GM12878 (cell line): ENCODE results near the gene KTN1. TPM values are rescaled to one million over a fixed set of nuclear protein-coding genes. Genes with fewer than 3 reads are reported as not detected.

Experiments
- ASH2L ChIP-seq: fragments of 300-600, 200-600 bp; sonication (generic); IDR thresholded peaks from 2 replicates; pipeline ENCODE4 v1.6.1; 2017; ENCODE audit warnings: low read depth, mild to moderate bottlenecking, borderline replicate concordance
- ATF2 ChIP-seq: IDR thresholded peaks from 2 replicates; pipeline ENCODE4 v1.6.1; 2012; ENCODE audit warnings: low read length, inconsistent platforms
- ATF7 ChIP-seq: fragments of 450-650 bp; IDR thresholded peaks from 2 replicates; pipeline ENCODE4 v1.6.1; 2016; ENCODE audit warnings: low read depth, mild to moderate bottlenecking
- BACH1 ChIP-seq: fragments of 450-650 bp; IDR thresholded peaks from 2 replicates; pipeline ENCODE4 v1.6.1; 2017; ENCODE audit warnings: mild to moderate bottlenecking, borderline replicate concordance
- BMI1 ChIP-seq: fragments of 450-650 bp; IDR thresholded peaks from 2 replicates; pipeline ENCODE4 v1.6.1; 2016; ENCODE audit warnings: mild to moderate bottlenecking, moderate library complexity, borderline replicate concordance
- CHD1 ChIP-seq: IDR thresholded peaks from 2 replicates; pipeline ENCODE4 v1.6.1; 2012; ENCODE audit warnings: low read depth, low read length, improper control_type of control experiment
- E4F1 ChIP-seq: fragments of 450-650 bp; IDR thresholded peaks from 2 replicates; pipeline ENCODE4 v1.6.1; 2018; ENCODE audit warnings: borderline replicate concordance, mild to moderate bottlenecking; ENCODE audit not compliant: partially characterized antibody
- EED ChIP-seq: sonication (generic); IDR thresholded peaks from 2 replicates; pipeline ENCODE4 v1.6.1; 2016; ENCODE audit warnings: antibody characterized with exemption, low read depth
- ELK1 ChIP-seq: IDR thresholded peaks from 2 replicates; pipeline ENCODE4 v1.6.1; 2012; ENCODE audit warnings: low read depth, low read length, improper control_type of control experiment
- FOXK2 ChIP-seq: fragments of 450-650 bp; IDR thresholded peaks from 2 replicates; pipeline ENCODE4 v1.6.1; 2017; ENCODE audit warnings: mild to moderate bottlenecking, moderate library complexity
- HDAC6 ChIP-seq: fragments of 200-600 bp; sonication (generic); IDR thresholded peaks from one replicate; pipeline ENCODE4 v1.8.0; 2017; ENCODE audit warnings: antibody characterized with exemption; ENCODE audit not compliant: unreplicated experiment
- IKZF1 ChIP-seq: fragments of 450-650 bp; conservative IDR thresholded peaks from 2 replicates; pipeline ENCODE4 v1.6.1; 2017; ENCODE audit warnings: antibody characterized with exemption, mild to moderate bottlenecking
- IKZF2 ChIP-seq, 2 experiments: fragments of 450-650 bp; IDR thresholded peaks; 2 replicates each; pipeline ENCODE4 v1.6.1; 2017; ENCODE audit warnings: mild to moderate bottlenecking in 2 of 2, moderate library complexity in 2 of 2
- IRF4 ChIP-seq: IDR thresholded peaks from 2 replicates; pipeline ENCODE4 v1.6.1; 2011; ENCODE audit warnings: low read depth, low read length
- NFYB ChIP-seq: IDR thresholded peaks from 2 replicates; pipeline ENCODE4 v1.6.1; 2011; ENCODE audit warnings: low read depth, mild to moderate bottlenecking, low read length, improper control_type of control experiment, moderate library complexity; ENCODE audit not compliant: insufficient read depth
- PAX5 ChIP-seq: IDR thresholded peaks from 2 replicates; pipeline ENCODE4 v1.6.1; 2011; ENCODE audit warnings: low read depth, low read length, borderline replicate concordance
- PML ChIP-seq: IDR thresholded peaks from 2 replicates; pipeline ENCODE4 v1.6.1; 2012; ENCODE audit warnings: low read length, inconsistent platforms
- POLR2A ChIP-seq: IDR thresholded peaks from 2 replicates; pipeline ENCODE4 v1.6.1; 2011; ENCODE audit warnings: low read depth, mild to moderate bottlenecking, low read length
- POLR2AphosphoS2 ChIP-seq: IDR thresholded peaks from 2 replicates; pipeline ENCODE4 v1.6.1; 2011; ENCODE audit warnings: low read depth, mild to moderate bottlenecking, low read length, improper control_type of control experiment, moderate library complexity
- RB1 ChIP-seq: fragments of 450-650 bp; formaldehyde crosslinking; IDR thresholded peaks from 2 replicates; pipeline ENCODE4 v1.6.1; 2017; ENCODE audit warnings: mild to moderate bottlenecking, borderline replicate concordance
- RUNX3 ChIP-seq: IDR thresholded peaks from 2 replicates; pipeline ENCODE4 v1.6.1; 2012; ENCODE audit warnings: low read length, inconsistent platforms
- TCF7 ChIP-seq: IDR thresholded peaks from 2 replicates; pipeline ENCODE4 v1.6.1; 2014; ENCODE audit warnings: antibody characterized with exemption, borderline replicate concordance
- YY1 ChIP-seq: IDR thresholded peaks from 2 replicates; pipeline ENCODE4 v1.6.1; 2011; ENCODE audit warnings: low read depth, mild to moderate bottlenecking, low read length
- ZNF207 ChIP-seq: fragments of 450-650 bp; IDR thresholded peaks from 2 replicates; pipeline ENCODE4 v1.6.1; 2014; ENCODE audit warnings: antibody characterized with exemption, mild to moderate bottlenecking, borderline replicate concordance
- polyA plus RNA-seq, 11 experiments: library from polyadenylated mRNA; depleted of rRNA in 4 of 11; unstranded in 6 of 11; stranded (reverse) in 5 of 11; fragments of >200 nt; fragmentation: Nextera tagmentation in 4 of 11; fragmentation: Illumina TruSeq in 1 of 11; extraction: Ambion mirVana in 4 of 11; extraction: Trizol in 1 of 11; gene quantifications; 1 replicate in 1 of 11; 2 replicates in 10 of 11; pipeline versions ENCODE4 v1.2.1 to v1.2.3, GENCODE V29; 2011 to 2016; ENCODE audit warnings: inconsistent platforms in 2 of 11, missing spikeins in 2 of 11, low read depth in 1 of 11
- total RNA-seq, 4 experiments: library from RNA; depleted of rRNA in 3 of 4; stranded (reverse); fragments of >200 nt in 3 of 4; fragmentation: Illumina TruSeq in 1 of 4; extraction: Trizol in 1 of 4; gene quantifications; 2 replicates each; pipeline versions ENCODE4 v1.2.1 to v1.2.3, GENCODE V29; 2013 to 2021
- TF ChIP-seq, protein P1 (sequence below): fragments of 450-650 bp; formaldehyde crosslinking; IDR thresholded peaks from 2 replicates; pipeline ENCODE4 v1.4.0; 2020; ENCODE audit warnings: mild to moderate bottlenecking, moderate library complexity

Gene KTN1
- total and polyA plus RNA-seq, 10 of the 15 experiments (the other 5 are each of a cell fraction or from before 2014, with no cell fraction given), result 50.6 to 154 (median 84.2) TPM

GRCh38 chr14:55701638-55702037, 121.6 kb downstream of the KTN1 start (continued):
- TF ChIP-seq RB1 (0 out of 2 replicates have a peak, but pooled peaks have one; percentile 28), NFYB (no peak), ATF2 (no peak), ASH2L (no peak), CHD1 (no peak), IKZF1 (0 out of 2 replicates have a peak, but pooled peaks have one; percentile 28), E4F1 (no peak), BACH1 (no peak), PAX5 (0 out of 2 replicates have a peak, but pooled peaks have one; percentile 58), EED (no peak), RUNX3 (peak; percentile 89), IKZF2 (IDR thresholded peaks at IDR 0.05) (peak; percentile 27 to 74; a peak in 2 of 4 replicates), BMI1 (no peak), HDAC6 (no peak), ATF7 (peak; percentile 80), PML (no peak), ZNF207 (no peak), ELK1 (no peak), IRF4 (no peak), TCF7 (no peak), POLR2A (no peak), YY1 (peak; percentile 72), POLR2AphosphoS2 (no peak), FOXK2 (no peak)
- TF ChIP-seq, protein P1, sequence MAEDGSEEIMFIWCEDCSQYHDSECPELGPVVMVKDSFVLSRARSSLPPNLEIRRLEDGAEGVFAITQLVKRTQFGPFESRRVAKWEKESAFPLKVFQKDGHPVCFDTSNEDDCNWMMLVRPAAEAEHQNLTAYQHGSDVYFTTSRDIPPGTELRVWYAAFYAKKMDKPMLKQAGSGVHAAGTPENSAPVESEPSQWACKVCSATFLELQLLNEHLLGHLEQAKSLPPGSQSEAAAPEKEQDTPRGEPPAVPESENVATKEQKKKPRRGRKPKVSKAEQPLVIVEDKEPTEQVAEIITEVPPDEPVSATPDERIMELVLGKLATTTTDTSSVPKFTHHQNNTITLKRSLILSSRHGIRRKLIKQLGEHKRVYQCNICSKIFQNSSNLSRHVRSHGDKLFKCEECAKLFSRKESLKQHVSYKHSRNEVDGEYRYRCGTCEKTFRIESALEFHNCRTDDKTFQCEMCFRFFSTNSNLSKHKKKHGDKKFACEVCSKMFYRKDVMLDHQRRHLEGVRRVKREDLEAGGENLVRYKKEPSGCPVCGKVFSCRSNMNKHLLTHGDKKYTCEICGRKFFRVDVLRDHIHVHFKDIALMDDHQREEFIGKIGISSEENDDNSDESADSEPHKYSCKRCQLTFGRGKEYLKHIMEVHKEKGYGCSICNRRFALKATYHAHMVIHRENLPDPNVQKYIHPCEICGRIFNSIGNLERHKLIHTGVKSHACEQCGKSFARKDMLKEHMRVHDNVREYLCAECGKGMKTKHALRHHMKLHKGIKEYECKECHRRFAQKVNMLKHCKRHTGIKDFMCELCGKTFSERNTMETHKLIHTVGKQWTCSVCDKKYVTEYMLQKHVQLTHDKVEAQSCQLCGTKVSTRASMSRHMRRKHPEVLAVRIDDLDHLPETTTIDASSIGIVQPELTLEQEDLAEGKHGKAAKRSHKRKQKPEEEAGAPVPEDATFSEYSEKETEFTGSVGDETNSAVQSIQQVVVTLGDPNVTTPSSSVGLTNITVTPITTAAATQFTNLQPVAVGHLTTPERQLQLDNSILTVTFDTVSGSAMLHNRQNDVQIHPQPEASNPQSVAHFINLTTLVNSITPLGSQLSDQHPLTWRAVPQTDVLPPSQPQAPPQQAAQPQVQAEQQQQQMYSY (CRISPR knock-in tag), result no peak
